HUES48 (cell line): ENCODE data around the gene CMTM8.

Source experiments
- H3K27ac ChIP-seq: one replicate; pipeline ENCODE4 v1.7.0; 2013; ENCODE audit warnings: low read depth, low read length, inconsistent platforms
- H3K27me3 ChIP-seq: 2 replicates; pipeline ENCODE4 v1.6.1; 2013; ENCODE audit warnings: mild to moderate bottlenecking, low read length; ENCODE audit not compliant: control insufficient read depth, insufficient read depth
- H3K36me3 ChIP-seq: 2 replicates; pipeline ENCODE4 v1.6.1; 2013; ENCODE audit warnings: low read length; ENCODE audit not compliant: control insufficient read depth, insufficient read depth
- H3K4me1 ChIP-seq: 2 replicates; pipeline ENCODE4 v1.6.1; 2013; ENCODE audit warnings: mild to moderate bottlenecking, low read length; ENCODE audit not compliant: control insufficient read depth, insufficient read depth
- H3K4me3 ChIP-seq: 2 replicates; pipeline ENCODE4 v1.5.1; 2013; ENCODE audit warnings: mild to moderate bottlenecking, low read depth, low read length
- H3K9ac ChIP-seq: 2 replicates; pipeline ENCODE4 v1.6.1; 2013; ENCODE audit warnings: mild to moderate bottlenecking, low read depth, low read length, moderate library complexity
- H3K9me3 ChIP-seq: 2 replicates; pipeline ENCODE4 v1.6.1; 2013; ENCODE audit warnings: low read length; ENCODE audit not compliant: control insufficient read depth, insufficient read depth

CMTM8 gene

DNA sequence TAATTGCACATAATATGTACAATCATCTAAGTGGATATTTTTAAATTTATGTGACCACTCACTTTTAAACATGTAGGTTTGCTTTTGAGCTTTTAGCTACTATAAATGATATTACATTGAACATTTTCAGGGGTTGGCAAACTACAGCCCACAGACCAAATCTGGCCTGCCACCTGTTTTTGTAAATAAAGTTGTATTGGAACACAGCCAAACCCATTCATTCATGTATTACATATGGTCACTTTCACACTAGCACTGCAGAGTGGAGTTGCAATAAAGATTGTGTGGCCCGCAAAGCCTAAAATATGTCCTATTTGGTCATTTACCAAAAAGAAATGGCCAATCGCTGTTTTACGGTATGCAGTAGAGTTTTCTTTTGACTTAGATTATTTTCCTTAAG lies 174.4 kb downstream of the CMTM8 start:
- no peak overlapping the region for H3K9ac ChIP-seq
- H3K27ac ChIP-seq = no peak overlapping the region
- peaks cover 43% of the 10 kb centered on the region for H3K4me1 ChIP-seq
- no peaks in the 10 kb centered on the region for H3K27me3 ChIP-seq
- H3K4me3 ChIP-seq = no peak overlapping the region
- no peaks in the 10 kb centered on the region for H3K9me3 ChIP-seq
- H3K36me3 ChIP-seq = no peaks in the 10 kb centered on the region

DNA sequence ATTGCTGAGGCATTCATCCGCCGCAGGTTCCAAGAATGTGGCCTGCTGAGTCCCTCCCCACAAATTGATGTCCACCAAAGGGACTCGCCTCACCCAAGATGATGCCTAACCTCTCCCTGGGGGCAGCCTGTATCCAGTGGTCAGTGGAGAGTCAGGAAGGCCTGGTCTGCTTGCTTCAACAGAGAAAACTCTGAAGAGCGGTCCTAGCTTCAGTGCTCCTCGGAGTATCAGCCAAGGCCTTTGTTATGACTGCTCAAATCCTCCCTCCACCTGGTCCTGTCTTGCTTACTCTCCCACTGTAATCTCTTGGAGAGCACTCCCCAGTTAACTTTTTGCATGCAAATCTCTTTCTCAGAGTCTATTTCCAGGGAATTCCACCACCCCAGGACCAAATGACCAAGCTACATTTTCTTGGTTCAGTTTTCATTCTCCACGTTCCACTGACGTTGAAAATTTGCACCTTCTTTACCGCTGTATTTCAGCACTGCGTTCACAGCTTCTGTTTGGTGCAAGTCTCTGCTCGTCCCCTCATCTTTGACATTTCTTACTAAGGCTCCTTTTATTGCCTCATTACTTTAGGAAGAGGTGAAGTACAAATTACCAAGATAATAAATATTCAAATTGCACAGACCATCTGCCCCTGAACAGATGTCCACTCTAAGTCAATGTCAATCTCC lies 175.5 kb downstream of the CMTM8 start:
- peak overlapping the region; percentile 74 for H3K27ac ChIP-seq
- H3K27me3 ChIP-seq = no peaks in the 10 kb centered on the region
- H3K36me3 ChIP-seq = no peaks in the 10 kb centered on the region
- H3K9ac ChIP-seq = no peak overlapping the region
- peaks cover 42% of the 10 kb centered on the region for H3K4me1 ChIP-seq
- H3K9me3 ChIP-seq = no peaks in the 10 kb centered on the region
- H3K4me3 ChIP-seq = no peak overlapping the region

DNA sequence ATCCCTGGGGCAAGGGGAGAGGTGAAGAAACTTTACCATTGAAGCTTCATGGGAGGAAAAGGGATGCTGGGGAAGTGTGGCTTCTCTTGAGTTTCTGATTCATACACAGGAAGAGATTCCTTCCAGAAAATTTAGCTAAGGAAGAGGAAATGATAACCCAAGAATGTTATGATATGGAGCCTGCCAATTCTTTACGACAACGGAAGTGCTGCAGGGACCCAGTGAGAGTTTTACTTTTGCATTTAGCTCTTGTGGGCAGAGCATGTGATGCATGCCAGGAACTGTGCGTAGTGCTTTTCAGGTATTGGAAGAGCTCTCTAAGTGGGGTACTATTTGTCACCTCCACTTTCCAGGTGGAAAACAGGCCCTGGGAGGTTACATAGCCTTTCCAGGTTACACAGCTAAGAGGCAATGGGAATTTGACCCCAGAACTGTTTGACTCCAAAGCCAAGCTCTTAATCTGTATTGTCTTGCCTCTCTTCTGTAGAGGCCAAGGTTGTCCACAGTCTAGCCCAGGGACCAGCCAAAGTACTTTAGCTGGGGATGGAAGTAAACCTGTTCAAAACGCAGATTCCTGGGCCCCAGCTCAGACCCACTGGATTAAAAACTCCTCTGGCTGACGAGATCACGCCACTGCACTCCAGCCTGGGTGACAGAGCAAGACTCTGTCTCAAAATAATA lies 176.2 kb downstream of the CMTM8 start:
- Histone ChIP-seq H3K4me3 (no peak overlapping the region), H3K4me1 (peaks cover 36% of the 10 kb centered on the region), H3K27ac (peak overlapping the region; percentile 74), H3K9ac (no peak overlapping the region), H3K27me3 (no peaks in the 10 kb centered on the region), H3K9me3 (no peaks in the 10 kb centered on the region), H3K36me3 (no peaks in the 10 kb centered on the region)

DNA sequence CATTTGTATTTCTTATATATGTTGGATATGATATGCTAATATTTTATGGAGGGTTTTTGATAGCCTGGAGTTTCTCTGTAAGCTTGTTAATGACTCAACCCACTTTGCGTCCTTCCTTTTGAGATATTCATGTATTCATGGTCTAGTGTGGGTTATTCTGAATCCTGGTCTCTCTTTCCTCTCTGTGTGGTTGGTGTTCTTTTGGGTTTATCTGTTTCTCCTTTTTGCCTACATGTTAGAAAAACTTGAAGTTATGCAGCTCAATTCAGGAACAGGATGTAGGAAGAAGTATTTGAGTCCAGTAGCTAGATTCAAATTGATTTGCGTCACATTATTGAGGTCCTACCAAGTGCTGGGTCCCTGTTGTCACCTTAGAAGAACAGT lies 181.3 kb downstream of the CMTM8 start:
- H3K36me3 ChIP-seq = no peaks in the 10 kb centered on the region
- peaks cover 16% of the 10 kb centered on the region for H3K4me1 ChIP-seq
- H3K27me3 ChIP-seq = no peaks in the 10 kb centered on the region
- no peak overlapping the region for H3K4me3 ChIP-seq
- no peaks in the 10 kb centered on the region for H3K9me3 ChIP-seq
- peak overlapping the region; percentile 87 for H3K27ac ChIP-seq
- H3K9ac ChIP-seq = no peak overlapping the region
